C4-2B (cell line): ENCODE measurements around the gene LRRC30.
"Not testable (repeated sequence)": the region's sequence is repeated elsewhere in the genome, so short reads cannot be mapped to it uniquely, and the experiment has no call there.

ENCODE experiments used
- H3K27ac ChIP-seq: fragments of 450-650 bp; 2 replicates; pipeline ENCODE4 v1.5.1; 2017
- CTCF ChIP-seq: fragments of 450-650 bp; conservative IDR thresholded peaks from 2 replicates; pipeline ENCODE4 v1.5.1; 2017; ENCODE audit warnings: mild to moderate bottlenecking
- ZFX ChIP-seq: fragments of 450-650 bp; IDR thresholded peaks from 2 replicates; pipeline ENCODE4 v1.6.1; 2017

The LRRC30 gene

DNA sequence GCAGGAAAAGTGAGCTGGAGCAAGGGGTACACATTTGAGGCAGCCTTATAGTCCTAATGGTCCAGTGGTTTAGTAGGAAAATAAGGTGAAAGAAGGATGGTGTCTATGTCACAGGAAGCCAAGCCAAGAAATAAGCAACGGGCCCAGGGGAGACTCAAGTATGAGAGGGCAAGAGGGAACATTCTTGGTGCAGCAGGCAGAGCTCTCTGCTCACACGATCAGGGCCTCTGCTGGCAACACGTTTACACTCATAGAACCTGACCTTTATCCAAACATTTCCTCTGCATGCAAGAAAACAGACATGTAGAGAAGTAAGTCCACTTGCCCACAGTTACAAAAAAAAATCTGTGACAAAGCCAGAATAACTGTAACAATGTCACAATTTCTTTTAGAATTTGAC is 32.6 kb upstream of the LRRC30 start:
- TF ChIP-seq ZFX (no peak), CTCF (no peak)
- no peak overlapping the region for H3K27ac ChIP-seq

- H3K27ac ChIP-seq, result no peak overlapping the region
- TF ChIP-seq CTCF (no peak), ZFX (no peak)
These were observed 29.8 kb upstream of the LRRC30 start for GRCh38 chr18:7201096-7201495.

- H3K27ac ChIP-seq, result no peak overlapping the region
- TF ChIP-seq CTCF (no peak), ZFX (no peak)
These were observed 28.7 kb upstream of the LRRC30 start for GRCh38 chr18:7202169-7202568.

- H3K27ac ChIP-seq, result not testable (repeated sequence)
These were observed 27.3 kb upstream of the LRRC30 start for GRCh38 chr18:7203601-7204000.

- H3K27ac ChIP-seq, result no peak overlapping the region
- TF ChIP-seq CTCF, result no peak
- TF ChIP-seq ZFX, result no peak
These were observed 25.5 kb upstream of the LRRC30 start for GRCh38 chr18:7205346-7205745.

DNA sequence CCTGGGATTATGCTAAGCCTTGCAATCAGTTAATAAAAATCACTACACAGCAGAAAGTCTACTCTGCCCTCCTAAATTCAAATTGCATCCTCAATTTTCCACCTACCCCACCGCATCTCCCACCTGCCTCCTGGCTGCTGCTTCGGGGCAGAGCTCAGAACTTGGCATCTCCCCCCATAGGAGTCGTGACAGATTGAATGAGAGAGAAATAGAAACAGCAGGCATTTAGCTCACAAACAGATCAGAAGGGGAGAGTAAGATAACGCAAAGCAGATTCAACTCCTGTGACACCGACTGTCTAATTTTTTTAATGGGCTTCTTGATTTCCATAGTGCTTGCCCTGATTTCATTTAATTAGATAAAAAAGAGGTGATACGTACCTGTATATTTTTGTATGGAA is 24.7 kb upstream of the LRRC30 start:
- no peak for TF ChIP-seq ZFX
- TF ChIP-seq CTCF, result no peak
- H3K27ac ChIP-seq, result no peak overlapping the region

DNA sequence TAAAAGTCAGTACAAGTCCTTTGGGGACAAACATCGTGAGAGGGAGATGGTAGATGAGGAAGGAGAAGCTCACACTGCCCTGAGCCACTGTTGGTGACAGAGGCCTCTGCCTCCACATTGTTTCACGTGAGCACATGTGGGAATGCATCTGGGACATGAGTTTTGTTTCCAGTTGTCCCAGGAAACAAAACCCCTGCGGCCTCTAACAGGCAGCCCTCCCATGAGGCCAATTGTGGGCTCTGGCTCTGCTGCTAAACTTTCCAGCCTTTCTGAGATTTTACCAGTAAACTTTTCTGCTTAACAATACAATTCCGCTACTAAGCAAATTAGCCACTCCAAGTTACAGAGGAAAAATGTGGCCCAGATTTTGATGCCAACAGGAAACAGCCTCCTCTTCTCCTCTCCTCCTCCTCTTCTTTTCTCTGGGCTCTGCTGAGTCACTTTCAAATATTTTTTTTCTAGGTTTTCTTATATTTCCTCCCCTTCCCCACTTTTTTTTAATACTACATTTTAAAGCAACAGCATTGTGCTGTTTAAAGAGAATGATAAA is 23.4 kb upstream of the LRRC30 start:
- H3K27ac ChIP-seq, result no peak overlapping the region
- TF ChIP-seq ZFX (no peak), CTCF (no peak)

DNA sequence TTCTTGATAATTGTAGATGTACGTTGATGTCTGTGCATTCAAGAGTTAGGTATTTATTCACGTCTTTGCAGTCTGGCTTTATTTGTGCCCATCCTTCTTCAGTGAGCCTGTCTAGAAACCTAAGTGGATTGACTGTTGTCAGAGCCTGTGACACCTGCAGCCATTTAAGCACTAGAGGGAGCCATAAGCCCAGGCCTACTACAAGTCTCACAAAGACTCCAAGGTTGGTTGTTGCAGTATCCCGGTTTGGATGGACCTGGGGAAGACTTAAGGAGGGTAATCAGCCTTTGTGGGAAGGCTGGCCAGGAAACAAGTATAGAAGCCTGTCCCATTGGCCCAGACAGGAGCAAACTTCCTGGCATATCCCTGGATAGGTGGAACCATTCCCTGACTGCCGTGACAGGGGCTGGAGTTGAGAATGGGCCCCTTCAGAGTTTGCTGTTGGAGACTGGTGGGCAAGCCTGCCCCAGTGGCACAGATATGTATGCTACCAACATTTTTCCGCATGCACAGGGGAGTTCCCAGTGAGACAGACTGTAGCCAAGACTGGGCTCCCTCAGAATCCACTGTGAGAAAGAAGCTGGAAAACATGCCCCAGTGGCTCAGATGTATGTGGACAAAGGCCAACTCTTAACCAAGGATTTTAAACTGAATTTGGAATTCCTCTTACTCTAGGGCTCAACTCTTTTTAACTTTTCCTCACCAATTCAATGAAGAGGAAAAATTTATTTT is 9.3 kb upstream of the LRRC30 start:
- TF ChIP-seq ZFX (no peak), CTCF (peak; percentile 96)

More for the DNA sequence above, 9.3 kb upstream of the LRRC30 start:
- no peak overlapping the region for H3K27ac ChIP-seq
